ENCODE results near the gene PLA2G4B.

PLA2G4B gene

GRCh38 chr15:41809121-41809520, 29.5 kb upstream of the PLA2G4B start:
- H3K4me3 ChIP-seq (ENCODE audit: low read length), result no peak overlapping the region
- no peak for DNase-seq (ENCODE audit: low read depth)
- TF ChIP-seq CTCF (conservative IDR thresholded peaks at IDR 0.05; ENCODE audit: low read depth, low read length), result no peak

- H3K4me3 ChIP-seq (ENCODE audit: low read length), result no peak overlapping the region
- DNase-seq (ENCODE audit: low read depth), result no peak
- TF ChIP-seq CTCF (conservative IDR thresholded peaks at IDR 0.05; ENCODE audit: low read depth, low read length), result no peak
Observed at GRCh38 chr15:41809526-41810220, 29.0 kb upstream of the PLA2G4B start.

- DNase-seq (ENCODE audit: low read depth), result no peak
- TF ChIP-seq CTCF (conservative IDR thresholded peaks at IDR 0.05; ENCODE audit: low read depth, low read length), result no peak
- no peak overlapping the region for H3K4me3 ChIP-seq (ENCODE audit: low read length)
Observed at GRCh38 chr15:41810651-41811431, 27.8 kb upstream of the PLA2G4B start.

- H3K4me3 ChIP-seq (ENCODE audit: low read length), result no peak overlapping the region
- no peak for DNase-seq (ENCODE audit: low read depth)
- peak; percentile 92 for TF ChIP-seq CTCF (conservative IDR thresholded peaks at IDR 0.05; ENCODE audit: low read depth, low read length)
Observed at GRCh38 chr15:41811432-41812195, 27.0 kb upstream of the PLA2G4B start.

- no peak for DNase-seq (ENCODE audit: low read depth)
- no peak overlapping the region for H3K4me3 ChIP-seq (ENCODE audit: low read length)
- no peak for TF ChIP-seq CTCF (conservative IDR thresholded peaks at IDR 0.05; ENCODE audit: low read depth, low read length)
Observed at GRCh38 chr15:41812820-41813375, 25.7 kb upstream of the PLA2G4B start.

GRCh38 chr15:41813426-41813825, 25.2 kb upstream of the PLA2G4B start:
- H3K4me3 ChIP-seq (ENCODE audit: low read length), result no peak overlapping the region
- no peak for TF ChIP-seq CTCF (conservative IDR thresholded peaks at IDR 0.05; ENCODE audit: low read depth, low read length)
- no peak for DNase-seq (ENCODE audit: low read depth)

Data from retinal pigment epithelial cell (primary cell).